Measurements from ENCODE around the gene CLEC20A.

The CLEC20A gene

DNA sequence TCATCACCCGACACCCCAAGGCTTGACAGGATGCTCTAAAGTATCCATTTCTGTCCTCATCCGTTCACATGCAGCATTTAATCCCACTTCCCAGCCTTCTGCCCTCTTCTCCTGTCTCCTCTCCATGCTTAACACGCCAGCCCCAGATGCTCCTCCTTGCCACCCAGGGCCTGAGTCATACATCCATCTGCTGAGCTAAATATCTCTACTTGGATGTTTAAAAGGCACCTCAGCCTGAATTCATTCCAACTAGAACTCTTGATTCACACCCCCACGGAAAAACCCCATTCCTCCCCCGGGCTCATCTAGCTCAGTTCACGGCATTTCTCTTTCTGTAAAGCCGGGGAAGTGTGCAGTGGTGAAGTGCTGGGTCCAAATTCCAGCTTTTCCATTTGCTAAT, 43.9 kb upstream of the CLEC20A start:
- H3K9ac ChIP-seq (ENCODE audit: insufficient read length, low read depth) = no peak overlapping the region
- H3K36me3 ChIP-seq (ENCODE audit: insufficient read depth, insufficient read length, low read length) = peaks cover 5% of the 10 kb centered on the region
- H3K4me3 ChIP-seq (ENCODE audit: insufficient read length, low read depth) = no peak overlapping the region
- peaks cover 10% of the 10 kb centered on the region for H3K4me1 ChIP-seq (ENCODE audit: insufficient read depth, insufficient read length)
- H3K9me3 ChIP-seq (ENCODE audit: insufficient read depth, low read length) = no peaks in the 10 kb centered on the region; the same call in 1 of the 2 replicates
- DNase-seq (ENCODE audit: low read depth, low spot score) = no peak
- no peaks in the 10 kb centered on the region for H3K27me3 ChIP-seq (ENCODE audit: insufficient read depth, insufficient read length)
- TF ChIP-seq YY1 (IDR thresholded peaks at IDR 0.05; ENCODE audit: insufficient read depth, insufficient read length) = no peak
- TF ChIP-seq SUZ12 (IDR thresholded peaks at IDR 0.05; ENCODE audit: extremely low read depth, insufficient read depth, insufficient read length) = no peak
- no peak for TF ChIP-seq ZNF274 (IDR thresholded peaks at IDR 0.05; ENCODE audit: low read depth, low read length)

DNA sequence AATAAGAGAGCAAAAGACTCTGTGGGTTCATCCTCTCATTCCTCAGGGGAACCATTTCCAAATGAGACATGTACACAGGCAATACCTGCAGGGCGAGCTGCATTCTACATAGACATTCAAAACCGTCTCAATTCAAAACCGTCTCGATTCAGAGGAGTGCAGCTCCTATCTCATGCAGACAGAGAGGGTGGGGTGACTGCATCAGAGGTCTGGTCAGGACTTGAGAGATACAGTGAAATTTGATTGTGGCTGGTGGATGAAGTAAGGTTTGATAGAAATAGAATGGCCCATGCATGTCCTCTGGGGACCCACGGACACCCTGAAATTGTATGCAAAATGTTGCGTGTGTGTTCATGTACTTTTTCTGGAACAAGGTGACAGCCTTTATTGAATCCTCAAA, 43.4 kb upstream of the CLEC20A start:
- H3K27me3 ChIP-seq (ENCODE audit: insufficient read depth, insufficient read length) = no peaks in the 10 kb centered on the region
- no peaks in the 10 kb centered on the region; the same call in 1 of the 2 replicates for H3K9me3 ChIP-seq (ENCODE audit: insufficient read depth, low read length)
- no peak overlapping the region for H3K9ac ChIP-seq (ENCODE audit: insufficient read length, low read depth)
- TF ChIP-seq SUZ12 (IDR thresholded peaks at IDR 0.05; ENCODE audit: extremely low read depth, insufficient read depth, insufficient read length) (no peak), YY1 (IDR thresholded peaks at IDR 0.05; ENCODE audit: insufficient read depth, insufficient read length) (no peak), ZNF274 (IDR thresholded peaks at IDR 0.05; ENCODE audit: low read depth, low read length) (no peak)
- H3K36me3 ChIP-seq (ENCODE audit: insufficient read depth, insufficient read length, low read length) = peaks cover under 1% of the 10 kb centered on the region
- no peak overlapping the region for H3K4me3 ChIP-seq (ENCODE audit: insufficient read length, low read depth)
- H3K4me1 ChIP-seq (ENCODE audit: insufficient read depth, insufficient read length) = peaks cover 10% of the 10 kb centered on the region
- no peak for DNase-seq (ENCODE audit: low read depth, low spot score)

DNA sequence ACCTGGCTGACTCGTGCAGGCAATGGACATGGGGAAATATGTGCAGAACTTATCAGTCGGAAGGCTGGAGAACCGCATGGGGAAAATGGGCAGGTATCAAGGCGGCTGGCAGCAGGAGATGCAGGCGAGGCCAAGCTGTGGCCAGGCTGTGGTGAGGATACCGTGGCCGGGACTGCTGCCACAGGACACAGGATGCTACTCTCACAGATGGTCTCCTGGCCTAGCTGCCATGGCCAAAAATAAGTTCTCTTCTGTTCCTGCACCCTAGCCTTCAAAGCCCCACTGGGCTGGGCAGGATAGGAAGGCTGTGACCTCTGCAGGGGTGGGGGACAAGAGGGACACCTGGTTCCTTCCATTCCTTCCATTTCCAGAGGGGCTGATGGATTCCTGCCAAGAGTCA, 42.5 kb upstream of the CLEC20A start:
- no peak for DNase-seq (ENCODE audit: low read depth, low spot score)
- H3K9ac ChIP-seq (ENCODE audit: insufficient read length, low read depth) = no peak overlapping the region
- peaks cover 10% of the 10 kb centered on the region for H3K4me1 ChIP-seq (ENCODE audit: insufficient read depth, insufficient read length)
- no peaks in the 10 kb centered on the region; the same call in 1 of the 2 replicates for H3K9me3 ChIP-seq (ENCODE audit: insufficient read depth, low read length)
- TF ChIP-seq YY1 (IDR thresholded peaks at IDR 0.05; ENCODE audit: insufficient read depth, insufficient read length) (no peak), SUZ12 (IDR thresholded peaks at IDR 0.05; ENCODE audit: extremely low read depth, insufficient read depth, insufficient read length) (no peak), ZNF274 (IDR thresholded peaks at IDR 0.05; ENCODE audit: low read depth, low read length) (no peak)
- no peaks in the 10 kb centered on the region for H3K36me3 ChIP-seq (ENCODE audit: insufficient read depth, insufficient read length, low read length)
- H3K4me3 ChIP-seq (ENCODE audit: insufficient read length, low read depth) = no peak overlapping the region
- no peaks in the 10 kb centered on the region for H3K27me3 ChIP-seq (ENCODE audit: insufficient read depth, insufficient read length)

GRCh38 chr1:178538192-178538916, 41.6 kb upstream of the CLEC20A start:
- H3K9me3 ChIP-seq (ENCODE audit: insufficient read depth, low read length) = no peaks in the 10 kb centered on the region; the same call in 1 of the 2 replicates
- no peak for DNase-seq (ENCODE audit: low read depth, low spot score)
- no peak overlapping the region for H3K9ac ChIP-seq (ENCODE audit: insufficient read length, low read depth)
- no peak for TF ChIP-seq YY1 (IDR thresholded peaks at IDR 0.05; ENCODE audit: insufficient read depth, insufficient read length)
- TF ChIP-seq SUZ12 (IDR thresholded peaks at IDR 0.05; ENCODE audit: extremely low read depth, insufficient read depth, insufficient read length) = no peak
- TF ChIP-seq ZNF274 (IDR thresholded peaks at IDR 0.05; ENCODE audit: low read depth, low read length) = no peak
- H3K36me3 ChIP-seq (ENCODE audit: insufficient read depth, insufficient read length, low read length) = no peaks in the 10 kb centered on the region
- no peak overlapping the region for H3K4me3 ChIP-seq (ENCODE audit: insufficient read length, low read depth)
- peaks cover 10% of the 10 kb centered on the region for H3K4me1 ChIP-seq (ENCODE audit: insufficient read depth, insufficient read length)
- H3K27me3 ChIP-seq (ENCODE audit: insufficient read depth, insufficient read length) = no peaks in the 10 kb centered on the region

DNA sequence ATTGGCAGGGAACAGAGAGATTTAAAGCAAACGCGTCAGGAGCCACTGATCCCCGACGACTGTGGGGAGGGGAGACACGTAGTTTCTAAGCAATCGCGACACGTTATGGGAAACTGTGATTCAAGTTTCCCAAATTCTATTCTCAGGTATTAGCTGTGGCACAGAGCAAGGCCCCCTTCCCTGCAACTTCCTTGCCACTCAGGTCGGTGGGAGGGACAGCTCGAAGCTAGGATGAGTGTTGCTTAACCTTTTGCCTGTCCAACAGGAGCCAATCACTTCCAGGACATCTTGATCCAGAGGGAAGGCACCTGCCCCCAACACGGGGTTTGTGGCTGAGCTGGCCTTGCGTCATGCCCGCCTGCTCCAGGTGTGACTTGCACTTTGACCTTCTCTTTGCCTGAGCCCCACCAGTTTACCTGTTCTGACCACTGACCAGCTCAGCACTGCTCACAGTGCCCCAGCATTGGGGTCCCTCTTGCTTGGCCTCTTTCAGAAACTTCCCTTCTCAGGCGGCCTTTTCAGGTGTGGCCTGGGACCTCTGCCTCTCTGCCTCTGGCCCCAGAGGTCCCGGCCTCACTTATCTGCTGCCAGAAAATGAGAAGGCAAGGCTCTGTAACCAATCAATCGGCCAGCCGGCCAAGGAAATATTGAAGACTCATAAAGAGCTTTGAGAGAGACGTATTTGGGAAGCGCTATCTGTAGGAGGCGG, 40.8 kb upstream of the CLEC20A start:
- Histone ChIP-seq H3K27me3 (ENCODE audit: insufficient read depth, insufficient read length) (no peaks in the 10 kb centered on the region), H3K9me3 (ENCODE audit: insufficient read depth, low read length) (no peaks in the 10 kb centered on the region; the same call in 1 of the 2 replicates), H3K4me1 (ENCODE audit: insufficient read depth, insufficient read length) (peaks cover 10% of the 10 kb centered on the region), H3K4me3 (ENCODE audit: insufficient read length, low read depth) (no peak overlapping the region), H3K9ac (ENCODE audit: insufficient read length, low read depth) (no peak overlapping the region), H3K36me3 (ENCODE audit: insufficient read depth, insufficient read length, low read length) (no peaks in the 10 kb centered on the region)
- no peak for DNase-seq (ENCODE audit: low read depth, low spot score)
- TF ChIP-seq ZNF274 (IDR thresholded peaks at IDR 0.05; ENCODE audit: low read depth, low read length) (no peak), SUZ12 (IDR thresholded peaks at IDR 0.05; ENCODE audit: extremely low read depth, insufficient read depth, insufficient read length) (no peak), YY1 (IDR thresholded peaks at IDR 0.05; ENCODE audit: insufficient read depth, insufficient read length) (no peak)

DNA sequence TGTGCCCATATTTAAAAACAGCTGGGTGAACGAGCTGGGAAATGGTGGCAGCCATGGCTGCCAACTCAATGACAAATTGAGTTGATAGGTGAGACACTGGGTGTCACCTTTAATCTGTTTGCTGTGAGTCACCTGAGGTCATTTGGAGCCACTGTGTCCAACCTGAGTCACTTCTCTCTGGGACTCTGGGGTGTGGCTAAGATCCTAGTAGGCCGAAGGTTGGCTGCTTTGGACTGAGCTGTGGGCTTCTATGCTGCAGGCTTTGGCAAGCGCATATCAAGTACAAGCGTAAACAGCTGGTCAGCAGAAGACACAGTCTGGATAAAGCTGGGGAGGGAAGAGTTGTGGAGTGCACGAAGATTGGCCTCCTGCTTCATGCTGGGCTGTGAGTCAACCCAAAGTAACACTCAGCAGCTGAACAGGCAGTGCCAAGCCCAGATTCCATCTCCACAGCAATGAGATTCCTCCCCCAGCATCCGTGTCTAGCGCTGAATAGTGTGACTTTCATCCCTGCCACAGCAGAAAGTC, 40.1 kb upstream of the CLEC20A start:
- DNase-seq (ENCODE audit: low read depth, low spot score) = no peak
- no peaks in the 10 kb centered on the region; the same call in 1 of the 2 replicates for H3K9me3 ChIP-seq (ENCODE audit: insufficient read depth, low read length)
- H3K4me3 ChIP-seq (ENCODE audit: insufficient read length, low read depth) = no peak overlapping the region
- no peak for TF ChIP-seq ZNF274 (IDR thresholded peaks at IDR 0.05; ENCODE audit: low read depth, low read length)
- no peak for TF ChIP-seq YY1 (IDR thresholded peaks at IDR 0.05; ENCODE audit: insufficient read depth, insufficient read length)
- H3K9ac ChIP-seq (ENCODE audit: insufficient read length, low read depth) = no peak overlapping the region
- H3K27me3 ChIP-seq (ENCODE audit: insufficient read depth, insufficient read length) = no peaks in the 10 kb centered on the region
- H3K4me1 ChIP-seq (ENCODE audit: insufficient read depth, insufficient read length) = peaks cover 12% of the 10 kb centered on the region
- no peaks in the 10 kb centered on the region for H3K36me3 ChIP-seq (ENCODE audit: insufficient read depth, insufficient read length, low read length)

- Histone ChIP-seq H3K9ac (ENCODE audit: insufficient read length, low read depth) (no peak overlapping the region), H3K4me3 (ENCODE audit: insufficient read length, low read depth) (no peak overlapping the region), H3K36me3 (ENCODE audit: insufficient read depth, insufficient read length, low read length) (no peaks in the 10 kb centered on the region), H3K27me3 (ENCODE audit: insufficient read depth, insufficient read length) (no peaks in the 10 kb centered on the region), H3K4me1 (ENCODE audit: insufficient read depth, insufficient read length) (peaks cover 15% of the 10 kb centered on the region), H3K9me3 (ENCODE audit: insufficient read depth, low read length) (no peaks in the 10 kb centered on the region)
- TF ChIP-seq YY1 (IDR thresholded peaks at IDR 0.05; ENCODE audit: insufficient read depth, insufficient read length) = no peak
- no peak for TF ChIP-seq ZNF274 (IDR thresholded peaks at IDR 0.05; ENCODE audit: low read depth, low read length)
- no peak for TF ChIP-seq SUZ12 (IDR thresholded peaks at IDR 0.05; ENCODE audit: extremely low read depth, insufficient read depth, insufficient read length)
- DNase-seq (ENCODE audit: low read depth, low spot score) = no peak
These were observed 39.6 kb upstream of the CLEC20A start for GRCh38 chr1:178536329-178536728.

Measured in NT2/D1 (cell line).